GM10266 (cell line): ENCODE measurements around the gene ELFN2.
"Not testable (repeated sequence)": the region's sequence is repeated elsewhere in the genome, so short reads cannot be mapped to it uniquely, and the experiment has no call there.

Experiments
- DNase-seq: peaks from one replicate; pipeline ENCODE4 v3.0.0; 2012; ENCODE audit errors: extremely low spot score
- TF ChIP-seq, protein P1 (sequence below): IDR thresholded peaks from 2 replicates; pipeline ENCODE4 v1.5.1; 2012; ENCODE audit warnings: mild to moderate bottlenecking, low read depth; ENCODE audit not compliant: control insufficient read depth, insufficient read depth; ENCODE audit errors: missing control alignments

The ELFN2 gene

DNA sequence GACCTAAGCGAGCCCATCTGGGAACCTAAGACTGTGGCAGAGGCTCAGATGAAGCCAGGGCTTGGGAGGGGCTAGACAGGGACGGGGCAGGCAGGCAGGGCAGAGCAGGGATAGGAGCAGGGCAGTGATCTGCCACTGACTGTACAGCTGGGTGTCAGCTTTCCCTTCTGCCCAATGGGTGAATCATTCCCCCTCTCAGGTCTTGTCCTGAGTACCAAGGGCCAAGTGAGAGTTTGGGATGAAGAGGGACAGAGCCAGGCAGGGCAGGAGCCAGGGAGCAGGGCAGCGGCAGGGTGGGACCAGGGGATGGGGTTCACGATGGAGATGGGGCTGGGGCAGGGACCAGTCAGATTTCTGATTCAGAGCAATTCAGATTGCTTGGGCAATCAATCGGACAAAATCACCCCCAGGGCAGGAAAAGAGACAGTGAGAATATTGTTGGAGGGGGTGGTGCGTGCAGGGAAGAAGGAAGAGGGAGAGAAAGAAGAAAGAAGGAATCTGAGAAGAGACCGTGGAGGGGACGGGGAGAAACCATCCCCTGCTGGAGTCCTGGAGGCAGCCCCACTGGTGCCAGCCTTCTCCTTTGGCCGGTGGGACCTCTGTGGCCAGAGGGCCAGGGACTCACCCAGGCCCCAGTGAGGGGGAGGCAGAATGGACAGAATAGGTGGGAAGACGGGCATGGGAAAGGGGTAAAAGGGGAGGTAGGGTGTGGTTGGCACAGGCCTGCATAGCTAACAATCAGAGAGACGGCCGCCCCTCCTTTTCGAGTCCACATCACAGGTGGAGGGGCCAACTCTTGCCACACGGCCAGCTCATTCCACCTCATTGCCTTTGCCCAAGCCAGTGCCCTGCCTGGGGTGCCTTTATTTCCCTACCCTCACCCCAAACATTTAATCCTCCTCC lies 97.8 kb downstream of the ELFN2 start:
- no peak for DNase-seq
- TF ChIP-seq, protein P1, sequence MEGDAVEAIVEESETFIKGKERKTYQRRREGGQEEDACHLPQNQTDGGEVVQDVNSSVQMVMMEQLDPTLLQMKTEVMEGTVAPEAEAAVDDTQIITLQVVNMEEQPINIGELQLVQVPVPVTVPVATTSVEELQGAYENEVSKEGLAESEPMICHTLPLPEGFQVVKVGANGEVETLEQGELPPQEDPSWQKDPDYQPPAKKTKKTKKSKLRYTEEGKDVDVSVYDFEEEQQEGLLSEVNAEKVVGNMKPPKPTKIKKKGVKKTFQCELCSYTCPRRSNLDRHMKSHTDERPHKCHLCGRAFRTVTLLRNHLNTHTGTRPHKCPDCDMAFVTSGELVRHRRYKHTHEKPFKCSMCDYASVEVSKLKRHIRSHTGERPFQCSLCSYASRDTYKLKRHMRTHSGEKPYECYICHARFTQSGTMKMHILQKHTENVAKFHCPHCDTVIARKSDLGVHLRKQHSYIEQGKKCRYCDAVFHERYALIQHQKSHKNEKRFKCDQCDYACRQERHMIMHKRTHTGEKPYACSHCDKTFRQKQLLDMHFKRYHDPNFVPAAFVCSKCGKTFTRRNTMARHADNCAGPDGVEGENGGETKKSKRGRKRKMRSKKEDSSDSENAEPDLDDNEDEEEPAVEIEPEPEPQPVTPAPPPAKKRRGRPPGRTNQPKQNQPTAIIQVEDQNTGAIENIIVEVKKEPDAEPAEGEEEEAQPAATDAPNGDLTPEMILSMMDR = no peak

DNA sequence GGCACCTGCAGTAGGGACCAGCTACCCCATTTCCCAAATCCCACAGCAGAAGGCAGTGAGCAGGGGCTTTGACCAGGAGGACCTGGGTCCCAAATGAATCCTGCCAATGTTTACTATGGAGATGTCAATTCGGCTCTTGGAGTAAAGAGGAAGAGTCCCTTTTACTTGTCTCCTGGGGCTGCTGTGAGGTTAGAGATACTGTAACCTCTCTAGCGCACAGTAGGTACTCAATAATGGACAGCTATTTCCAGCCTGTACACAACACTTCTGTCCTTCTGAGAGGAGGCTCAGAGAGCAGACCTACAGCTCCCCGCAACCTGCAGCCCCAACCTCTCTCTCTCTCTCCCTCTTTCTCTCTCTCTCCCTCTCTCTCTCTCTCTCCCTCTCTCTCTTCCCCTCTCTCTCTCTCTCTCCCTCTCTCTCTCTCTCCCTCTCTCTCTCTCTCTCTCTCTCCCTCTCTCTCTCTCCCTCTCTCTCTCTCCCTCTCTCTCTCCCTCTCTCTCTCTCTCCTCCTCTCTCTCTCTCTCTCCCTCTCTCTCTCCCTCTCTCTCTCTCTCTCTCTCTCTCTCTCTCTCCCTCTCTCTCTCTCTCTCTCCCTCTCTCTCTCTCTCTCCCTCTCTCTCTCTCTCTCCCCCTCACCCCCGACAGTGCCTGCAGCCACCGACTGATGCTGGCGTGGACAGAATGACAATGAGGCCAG lies 98.6 kb downstream of the ELFN2 start:
- DNase-seq = not testable (repeated sequence)

DNA sequence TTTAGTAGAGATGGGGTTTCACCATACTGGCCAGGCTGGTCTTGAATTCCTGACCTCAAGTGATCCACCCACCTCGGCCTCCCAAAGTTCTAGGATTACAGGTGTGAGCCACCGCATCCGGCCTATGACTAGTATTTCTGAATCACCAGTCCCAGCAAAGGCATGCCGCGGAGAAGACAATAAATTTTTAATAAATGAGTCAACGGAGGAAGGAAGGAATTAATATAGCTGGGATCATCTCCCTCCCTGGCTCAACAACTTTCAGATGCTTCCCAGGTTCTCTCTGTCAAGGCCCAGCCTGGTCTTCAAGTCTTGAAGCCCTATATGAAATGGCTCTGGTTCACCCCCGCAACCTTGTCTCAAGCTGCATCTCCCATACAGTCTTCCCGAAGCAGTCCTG lies 99.3 kb downstream of the ELFN2 start:
- TF ChIP-seq, protein P1 = no peak
- no peak for DNase-seq

DNA sequence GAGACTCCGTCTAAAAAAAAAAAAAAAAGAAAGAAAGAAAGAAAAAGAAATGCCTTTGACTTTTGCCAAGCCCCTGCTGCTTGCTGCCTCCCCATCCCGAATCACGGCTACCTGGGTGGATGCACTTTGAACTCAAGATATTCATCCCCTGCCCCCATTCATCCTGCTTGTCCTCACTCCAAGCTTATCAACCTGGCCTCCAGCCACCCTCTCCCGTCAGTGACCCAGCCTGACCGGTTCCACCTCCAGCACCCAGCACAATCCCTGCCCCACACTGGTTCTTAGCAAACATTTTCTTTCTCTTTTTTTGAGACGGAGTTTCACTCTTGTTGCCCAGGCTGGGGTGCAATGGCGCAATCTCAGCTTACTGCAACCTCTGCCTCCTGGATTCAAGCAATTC lies 100.6 kb downstream of the ELFN2 start:
- TF ChIP-seq, protein P1 = no peak
- DNase-seq = no peak

DNA sequence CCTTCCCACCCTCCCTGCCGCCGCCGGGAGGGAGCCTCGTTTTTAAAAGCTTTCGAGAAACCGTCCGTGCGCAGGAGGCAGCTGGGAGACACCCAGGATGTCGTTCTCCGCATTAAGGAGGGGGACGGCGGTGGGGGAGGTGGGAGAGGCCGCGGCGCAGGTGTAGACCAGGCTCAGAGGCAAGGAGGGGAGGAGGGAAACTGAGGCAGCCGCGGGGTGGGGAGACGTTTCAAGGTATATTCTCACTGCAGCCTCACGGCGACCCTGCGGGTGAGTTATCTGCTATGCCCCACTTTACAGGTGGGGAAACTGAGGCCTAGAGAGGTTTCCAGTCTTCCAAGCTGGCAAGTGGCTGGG lies 102.3 kb downstream of the ELFN2 start:
- DNase-seq = no peak
- TF ChIP-seq, protein P1 = no peak

DNA sequence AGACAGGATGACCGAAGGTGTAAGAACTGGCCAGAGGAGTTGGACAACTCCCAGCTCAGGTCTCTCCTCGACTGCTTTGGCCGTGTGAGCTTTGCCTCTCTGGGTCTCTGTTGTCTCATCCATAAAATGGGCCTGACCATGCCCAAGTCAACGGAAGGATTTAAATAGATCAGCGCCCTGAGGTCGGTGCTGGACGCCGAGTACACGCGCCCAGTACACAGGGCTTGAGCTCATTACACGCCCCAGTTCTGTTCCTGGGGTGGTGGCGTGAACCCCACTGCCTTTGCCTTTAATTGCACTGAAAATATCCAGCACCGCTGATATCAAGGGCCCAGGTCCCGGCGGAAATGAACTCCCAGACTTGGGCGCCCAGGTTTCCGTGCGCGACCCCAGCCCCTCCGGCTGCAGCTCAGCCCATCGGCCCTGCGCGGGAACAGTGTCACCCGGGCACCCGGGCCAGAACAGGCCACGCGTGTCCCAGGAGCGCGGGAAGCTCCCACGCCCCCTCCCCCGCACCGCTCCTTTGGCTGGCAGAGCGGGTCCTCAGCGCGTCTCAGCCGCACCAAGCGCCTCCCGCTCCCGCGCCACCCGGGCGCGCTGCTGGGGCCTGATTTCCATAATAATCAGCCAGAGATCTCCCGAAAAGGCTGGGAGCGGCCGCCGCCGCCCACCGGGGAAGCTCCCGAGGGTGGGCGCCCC lies 102.8 kb downstream of the ELFN2 start:
- TF ChIP-seq, protein P1 = no peak
- no peak for DNase-seq

DNA sequence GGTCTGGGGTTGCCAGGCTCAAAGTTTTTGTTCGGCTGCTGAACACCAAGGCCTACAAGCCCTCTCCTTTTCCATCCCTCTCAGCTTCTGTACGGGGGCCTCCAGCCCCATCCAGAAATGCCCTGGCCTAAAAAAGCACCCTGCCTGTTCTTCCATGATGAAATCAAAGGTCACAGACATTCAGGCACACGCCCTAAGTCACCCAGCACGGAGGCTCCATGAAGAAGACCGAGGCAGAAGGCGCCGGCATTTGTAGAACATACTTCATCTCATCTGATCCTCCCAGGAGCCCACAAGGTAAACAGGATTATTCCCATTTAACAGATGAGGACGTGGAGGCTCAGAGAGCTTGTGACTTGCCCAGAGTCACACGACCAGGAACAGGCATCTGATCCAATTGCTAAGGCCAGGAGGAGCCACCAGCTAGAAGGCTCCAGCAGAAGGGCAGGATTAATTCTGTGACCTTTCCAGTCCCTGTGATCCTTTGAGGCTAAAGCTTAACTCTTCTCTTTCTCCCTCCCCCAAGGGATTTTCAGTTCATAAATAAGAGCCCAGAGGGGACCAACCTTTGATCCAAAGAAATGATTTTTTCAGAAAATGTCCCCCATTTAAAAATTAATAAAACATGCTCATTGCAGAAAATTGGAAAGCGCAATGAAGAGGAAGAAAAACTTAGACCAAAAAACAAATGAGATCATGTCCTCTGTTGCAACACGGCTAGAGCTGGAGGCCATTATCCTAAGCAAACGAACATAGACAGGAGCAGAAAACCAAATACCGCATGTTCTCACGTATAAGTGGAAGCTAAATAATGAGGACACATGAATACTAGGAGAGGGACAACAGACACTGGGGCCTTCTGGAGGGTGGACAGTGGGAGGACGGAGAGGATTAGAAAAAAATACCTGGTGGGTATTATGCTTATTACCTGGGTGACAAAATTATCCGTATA lies 106.3 kb downstream of the ELFN2 start:
- DNase-seq = no peak
- TF ChIP-seq, protein P1 = no peak
